ENCODE data around the gene RAB11FIP2. TPM values are rescaled to one million over a fixed set of nuclear protein-coding genes. Genes with fewer than 3 reads are reported as not detected.

RAB11FIP2 gene
- polyA plus RNA-seq, 4 donors: 45.8 to 62.4 (median 57.8) TPM

GRCh38 chr10:117988814-117989213 is 57.9 kb downstream of the RAB11FIP2 start:
- no peak for DNase-seq (ENCODE audit: low read depth in 4 of 4, low spot score in 2 of 4)

GRCh38 chr10:117987244-117987909 is 59.4 kb downstream of the RAB11FIP2 start:
- DNase-seq (ENCODE audit: low read depth in 4 of 4, low spot score in 2 of 4): no peak

GRCh38 chr10:117983961-117984360 is 62.8 kb downstream of the RAB11FIP2 start:
- DNase-seq (ENCODE audit: low read depth in 4 of 4, low spot score in 2 of 4): no peak

- DNase-seq (ENCODE audit: low read depth in 4 of 4, low spot score in 2 of 4): no peak
These were observed 65.7 kb downstream of the RAB11FIP2 start for GRCh38 chr10:117980755-117981702.

- DNase-seq (ENCODE audit: low read depth in 4 of 4, low spot score in 2 of 4): no peak
These were observed 66.5 kb downstream of the RAB11FIP2 start for GRCh38 chr10:117980216-117980615.

- no peak for DNase-seq (ENCODE audit: low read depth in 4 of 4, low spot score in 2 of 4)
These were observed 74.4 kb downstream of the RAB11FIP2 start for GRCh38 chr10:117972168-117972837.

- DNase-seq (ENCODE audit: low read depth in 4 of 4, low spot score in 2 of 4): no peak
These were observed 75.8 kb downstream of the RAB11FIP2 start for GRCh38 chr10:117970962-117971361.

- DNase-seq (ENCODE audit: low read depth in 4 of 4, low spot score in 2 of 4): no peak
These were observed 77.1 kb downstream of the RAB11FIP2 start for GRCh38 chr10:117969592-117969991.

- no peak for DNase-seq (ENCODE audit: low read depth in 4 of 4, low spot score in 2 of 4)
These were observed 78.2 kb downstream of the RAB11FIP2 start for GRCh38 chr10:117968354-117969182.

GRCh38 chr10:117967149-117967650 is 79.5 kb downstream of the RAB11FIP2 start:
- DNase-seq (ENCODE audit: low read depth in 4 of 4, low spot score in 2 of 4): no peak

- no peak for DNase-seq (ENCODE audit: low read depth in 4 of 4, low spot score in 2 of 4)
These were observed 80.8 kb downstream of the RAB11FIP2 start for GRCh38 chr10:117965984-117966383.

GRCh38 chr10:117964536-117964935 is 82.2 kb downstream of the RAB11FIP2 start:
- DNase-seq (ENCODE audit: low read depth in 4 of 4, low spot score in 2 of 4): no peak

GRCh38 chr10:117960345-117960935 is 86.3 kb downstream of the RAB11FIP2 start:
- DNase-seq (ENCODE audit: low read depth in 4 of 4, low spot score in 2 of 4): no peak

GRCh38 chr10:117956972-117957371 is 89.8 kb downstream of the RAB11FIP2 start:
- no peak for DNase-seq (ENCODE audit: low read depth in 4 of 4, low spot score in 2 of 4)

GRCh38 chr10:117955176-117955575 is 91.6 kb downstream of the RAB11FIP2 start:
- no peak for DNase-seq (ENCODE audit: low read depth in 4 of 4, low spot score in 2 of 4)
